Astrocyte (in vitro differentiated cells and primary cell): Measurements from ENCODE around the gene ARHGAP23.

Experiments used
- EZH2 ChIP-seq: IDR thresholded peaks from 2 replicates; pipeline ENCODE4 v1.6.1; 2012; ENCODE audit warnings: mild to moderate bottlenecking, low read length, inconsistent platforms; ENCODE audit not compliant: insufficient read depth
- TF ChIP-seq, protein P1 (sequence below): IDR thresholded peaks from 2 replicates; pipeline ENCODE4 v1.5.1; 2011; ENCODE audit warnings: low read depth, mild to moderate bottlenecking, inconsistent platforms, low read length, moderate library complexity; ENCODE audit not compliant: insufficient read depth

GRCh38 chr17:38507921-38508569 is 79.8 kb downstream of the ARHGAP23 start:
- TF ChIP-seq, protein P1, sequence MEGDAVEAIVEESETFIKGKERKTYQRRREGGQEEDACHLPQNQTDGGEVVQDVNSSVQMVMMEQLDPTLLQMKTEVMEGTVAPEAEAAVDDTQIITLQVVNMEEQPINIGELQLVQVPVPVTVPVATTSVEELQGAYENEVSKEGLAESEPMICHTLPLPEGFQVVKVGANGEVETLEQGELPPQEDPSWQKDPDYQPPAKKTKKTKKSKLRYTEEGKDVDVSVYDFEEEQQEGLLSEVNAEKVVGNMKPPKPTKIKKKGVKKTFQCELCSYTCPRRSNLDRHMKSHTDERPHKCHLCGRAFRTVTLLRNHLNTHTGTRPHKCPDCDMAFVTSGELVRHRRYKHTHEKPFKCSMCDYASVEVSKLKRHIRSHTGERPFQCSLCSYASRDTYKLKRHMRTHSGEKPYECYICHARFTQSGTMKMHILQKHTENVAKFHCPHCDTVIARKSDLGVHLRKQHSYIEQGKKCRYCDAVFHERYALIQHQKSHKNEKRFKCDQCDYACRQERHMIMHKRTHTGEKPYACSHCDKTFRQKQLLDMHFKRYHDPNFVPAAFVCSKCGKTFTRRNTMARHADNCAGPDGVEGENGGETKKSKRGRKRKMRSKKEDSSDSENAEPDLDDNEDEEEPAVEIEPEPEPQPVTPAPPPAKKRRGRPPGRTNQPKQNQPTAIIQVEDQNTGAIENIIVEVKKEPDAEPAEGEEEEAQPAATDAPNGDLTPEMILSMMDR: no peak
- TF ChIP-seq EZH2: no peak
